Smooth muscle cell (in vitro differentiated cells): ENCODE measurements around the gene MANEAL. TPM values are rescaled to one million over a fixed set of nuclear protein-coding genes. Genes with fewer than 3 reads are reported as not detected.

Source experiments
- DNase-seq: peaks from one replicate; lab custom pipeline; 2025; ENCODE audit not compliant: unreplicated experiment; lab: John Stamatoyannopoulos, UW
- H2AFZ ChIP-seq: fragments of 200-600 bp; sonication (generic); 2 replicates; pipeline ENCODE4 v1.6.0; 2016; ENCODE audit warnings: antibody characterized with exemption, low read depth, mild to moderate bottlenecking
- H3F3A ChIP-seq: fragments of 200-600 bp; sonication (generic); 2 replicates; pipeline ENCODE4 v1.6.0; 2017; ENCODE audit warnings: antibody characterized with exemption, low read depth
- H3K27ac ChIP-seq: fragments of 200-600 bp; sonication (generic); 2 replicates; pipeline ENCODE4 v1.5.1; 2016; ENCODE audit warnings: low read depth, mild to moderate bottlenecking
- H3K27me3 ChIP-seq: fragments of 200-600 bp; sonication (generic); 2 replicates; pipeline ENCODE4 v1.6.1; 2016; ENCODE audit warnings: low read depth, mild to moderate bottlenecking
- H3K36me3 ChIP-seq: fragments of 200-600 bp; sonication (generic); 2 replicates; pipeline ENCODE4 v1.5.1; 2016; ENCODE audit warnings: low read depth
- H3K4me1 ChIP-seq: fragments of 200-600 bp; sonication (generic); 2 replicates; pipeline ENCODE4 v1.5.1; 2016; ENCODE audit warnings: low read depth
- H3K4me2 ChIP-seq: fragments of 200-600 bp; sonication (generic); 2 replicates; pipeline ENCODE4 v1.6.0; 2016; ENCODE audit warnings: mild to moderate bottlenecking
- H3K4me3 ChIP-seq: fragments of 200-600 bp; sonication (generic); 2 replicates; pipeline ENCODE4 v1.5.1; 2016; ENCODE audit warnings: mild to moderate bottlenecking
- H3K79me2 ChIP-seq: fragments of 200-600 bp; sonication (generic); 2 replicates; pipeline ENCODE4 v1.6.0; 2016; ENCODE audit warnings: low read depth, mild to moderate bottlenecking
- H3K9ac ChIP-seq: fragments of 200-600 bp; sonication (generic); 2 replicates; pipeline ENCODE4 v1.6.0; 2016; ENCODE audit warnings: low read depth
- H3K9me3 ChIP-seq: fragments of 200-600 bp; sonication (generic); replicated peaks from 2 replicates; pipeline ENCODE4 v1.5.1; 2016; ENCODE audit warnings: low read depth
- H4K20me1 ChIP-seq: fragments of 200-600 bp; sonication (generic); 2 replicates; pipeline ENCODE4 v1.6.0; 2016; ENCODE audit warnings: low read depth
- CTCF ChIP-seq: fragments of 200-600 bp; sonication (generic); IDR thresholded peaks from 2 replicates; pipeline ENCODE4 v1.5.1; 2017; ENCODE audit warnings: borderline replicate concordance, mild to moderate bottlenecking, antibody characterized with exemption; ENCODE audit not compliant: insufficient read depth, poor library complexity, severe bottlenecking
- WGBS: methylation state at CpG from one replicate; pipeline ENCODE4 v1.1.7; 2016; ENCODE audit warnings: low lambda C conversion rate; 5-methylcytosine and 5-hydroxymethylcytosine counted together
- polyA plus RNA-seq: library from polyadenylated mRNA; unstranded; fragments of >200 nt; fragmentation: Nextera tagmentation; extraction: Ambion mirVana; gene quantifications from 2 replicates; pipeline ENCODE4 v1.2.1, GENCODE V29; 2016
- total RNA-seq: library from RNA; depleted of rRNA; stranded (reverse); fragments of >200 nt; gene quantifications from 2 replicates; pipeline ENCODE4 v1.2.3, GENCODE V29; 2014

The MANEAL gene
- total and polyA plus RNA-seq, 2 experiments from 2014 or later: 0.61 TPM; not detected in 1

- Histone ChIP-seq H3K27ac (peak overlapping the region; percentile 83), H3K9me3 (no peaks in the 10 kb centered on the region), H3K9ac (peak overlapping the region; percentile 87), H3K4me2 (peak overlapping the region; percentile 97), H3K36me3 (peaks cover 6% of the 10 kb centered on the region), H4K20me1 (peaks cover 46% of the 10 kb centered on the region), H2AFZ (no peak overlapping the region), H3K79me2 (peaks cover 25% of the 10 kb centered on the region), H3K4me1 (peaks cover 15% of the 10 kb centered on the region), H3K4me3 (peak overlapping the region; percentile 80), H3F3A (peaks cover 20% of the 10 kb centered on the region), H3K27me3 (no peaks in the 10 kb centered on the region)
- TF ChIP-seq CTCF: no peak
- peak; percentile 95 for DNase-seq
- 3% methylated on average over 27 of the region's 54 CpGs for WGBS
Measured at GRCh38 chr1:37808369-37809319, 15.0 kb downstream of the MANEAL start.

- peak overlapping the region; percentile 83 for H3K27ac ChIP-seq
- H3K9ac ChIP-seq: no peak overlapping the region
- H3F3A ChIP-seq: peaks cover 11% of the 10 kb centered on the region
- H3K36me3 ChIP-seq: peaks cover 9% of the 10 kb centered on the region
- WGBS: 86% methylated on average over 2 of the region's 2 CpGs
- no peaks in the 10 kb centered on the region for H3K9me3 ChIP-seq
- no peaks in the 10 kb centered on the region for H3K27me3 ChIP-seq
- no peak for DNase-seq
- TF ChIP-seq CTCF: no peak
- peaks cover 35% of the 10 kb centered on the region for H4K20me1 ChIP-seq
- no peak overlapping the region for H3K4me2 ChIP-seq
- H2AFZ ChIP-seq: no peak overlapping the region
- H3K79me2 ChIP-seq: peaks cover 25% of the 10 kb centered on the region
- H3K4me3 ChIP-seq: no peak overlapping the region
- peaks cover 15% of the 10 kb centered on the region for H3K4me1 ChIP-seq
Measured at GRCh38 chr1:37809942-37810341, 16.3 kb downstream of the MANEAL start.

GRCh38 chr1:37811027-37811655, 17.5 kb downstream of the MANEAL start:
- peaks cover 11% of the 10 kb centered on the region for H3F3A ChIP-seq
- WGBS: 34% methylated on average over 7 of the region's 7 CpGs

More at GRCh38 chr1:37811027-37811655, 17.5 kb downstream of the MANEAL start:
- no peak overlapping the region for H3K9ac ChIP-seq
- DNase-seq: no peak
- no peak overlapping the region for H3K4me2 ChIP-seq
- H2AFZ ChIP-seq: no peak overlapping the region
- H3K4me3 ChIP-seq: no peak overlapping the region
- H3K36me3 ChIP-seq: peaks cover 4% of the 10 kb centered on the region
- no peaks in the 10 kb centered on the region for H3K27me3 ChIP-seq
- H3K27ac ChIP-seq: no peak overlapping the region
- peaks cover 25% of the 10 kb centered on the region for H4K20me1 ChIP-seq
- peak; percentile 73 for TF ChIP-seq CTCF
- peaks cover 15% of the 10 kb centered on the region for H3K4me1 ChIP-seq
- H3K79me2 ChIP-seq: peaks cover 20% of the 10 kb centered on the region
- H3K9me3 ChIP-seq: no peaks in the 10 kb centered on the region
